VCaP (cell line): ENCODE results near the gene TAS2R13.

Source experiments
- H3K27ac ChIP-seq: fragments of 450-650 bp; 2 replicates; pipeline ENCODE4 v1.5.1; 2017
- CTCF ChIP-seq: fragments of 450-650 bp; conservative IDR thresholded peaks from 2 replicates; pipeline ENCODE4 v1.5.1; 2017; ENCODE audit warnings: mild to moderate bottlenecking, moderate library complexity

TAS2R13 gene

GRCh38 chr12:10904686-10905085, 4.7 kb downstream of the TAS2R13 start:
- TF ChIP-seq CTCF: no peak

GRCh38 chr12:10901427-10901826, 7.9 kb downstream of the TAS2R13 start:
- peak; percentile 71 for TF ChIP-seq CTCF
- no peak overlapping the region for H3K27ac ChIP-seq

More at GRCh38 chr12:10904686-10905085, 4.7 kb downstream of the TAS2R13 start:
- H3K27ac ChIP-seq: no peak overlapping the region

GRCh38 chr12:10900972-10901371, 8.4 kb downstream of the TAS2R13 start:
- H3K27ac ChIP-seq: no peak overlapping the region

GRCh38 chr12:10900530-10900929, 8.8 kb downstream of the TAS2R13 start:
- TF ChIP-seq CTCF: no peak

More at GRCh38 chr12:10900972-10901371, 8.4 kb downstream of the TAS2R13 start:
- TF ChIP-seq CTCF: no peak

GRCh38 chr12:10896854-10897253, 12.5 kb downstream of the TAS2R13 start:
- H3K27ac ChIP-seq: no peak overlapping the region
- no peak for TF ChIP-seq CTCF

More at GRCh38 chr12:10900530-10900929, 8.8 kb downstream of the TAS2R13 start:
- H3K27ac ChIP-seq: no peak overlapping the region

GRCh38 chr12:10891937-10892336, 17.4 kb downstream of the TAS2R13 start:
- no peak overlapping the region for H3K27ac ChIP-seq
- no peak for TF ChIP-seq CTCF

- no peak overlapping the region for H3K27ac ChIP-seq
- no peak for TF ChIP-seq CTCF
Measured at GRCh38 chr12:10889226-10889625, 20.1 kb downstream of the TAS2R13 start.
